Measurements from ENCODE around the gene IRGQ.
"Not testable (repeated sequence)": the region's sequence is repeated elsewhere in the genome, so short reads cannot be mapped to it uniquely, and the experiment has no call there.

Gene IRGQ

DNA sequence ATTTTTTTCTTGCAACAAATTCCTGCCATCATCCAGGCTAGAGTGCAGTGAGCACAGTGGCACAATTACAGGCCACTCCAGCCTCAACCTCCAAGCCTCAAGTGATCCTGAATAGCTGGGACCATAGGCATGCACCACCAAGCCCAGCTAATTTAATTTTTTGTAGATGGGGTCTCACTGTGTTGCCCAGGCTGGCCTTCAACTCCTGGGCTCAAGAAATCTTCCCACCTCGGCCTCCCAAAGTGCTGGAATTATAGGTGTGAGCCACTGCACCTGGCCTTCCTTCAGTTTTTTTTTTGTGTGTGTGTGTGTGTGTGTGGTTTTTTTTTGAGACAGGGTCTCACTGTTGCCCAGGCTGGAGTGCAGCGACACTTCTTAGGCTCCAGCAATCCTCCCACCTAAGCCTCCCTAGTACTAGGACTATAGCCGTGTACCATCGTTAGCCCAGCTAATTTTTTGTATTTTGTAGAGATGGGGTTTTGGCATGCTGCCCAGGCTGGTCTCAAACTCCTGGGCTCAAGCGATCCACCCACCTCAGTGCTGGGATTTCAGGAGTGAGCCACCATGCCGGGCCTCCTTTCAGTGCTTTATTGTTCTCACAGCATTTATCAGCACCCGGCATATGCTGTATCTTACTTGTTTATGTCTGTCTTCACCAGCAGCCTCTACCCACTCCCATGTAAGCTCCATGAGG is 10.1 kb upstream of the IRGQ start (continued):
- TF ChIP-seq, protein P1, sequence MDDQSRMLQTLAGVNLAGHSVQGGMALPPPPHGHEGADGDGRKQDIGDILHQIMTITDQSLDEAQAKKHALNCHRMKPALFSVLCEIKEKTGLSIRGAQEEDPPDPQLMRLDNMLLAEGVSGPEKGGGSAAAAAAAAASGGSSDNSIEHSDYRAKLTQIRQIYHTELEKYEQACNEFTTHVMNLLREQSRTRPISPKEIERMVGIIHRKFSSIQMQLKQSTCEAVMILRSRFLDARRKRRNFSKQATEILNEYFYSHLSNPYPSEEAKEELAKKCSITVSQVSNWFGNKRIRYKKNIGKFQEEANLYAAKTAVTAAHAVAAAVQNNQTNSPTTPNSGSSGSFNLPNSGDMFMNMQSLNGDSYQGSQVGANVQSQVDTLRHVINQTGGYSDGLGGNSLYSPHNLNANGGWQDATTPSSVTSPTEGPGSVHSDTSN (CRISPR knock-in tag; IDR thresholded peaks at IDR 0.05): no peak
- 0 out of 2 replicates have a peak, but pooled peaks have one; percentile 21 for TF ChIP-seq ZNF335 (tag by site-specific recombination; conservative IDR thresholded peaks at IDR 0.05)
- peak; percentile 84 for TF ChIP-seq ZFHX2 (tag by site-specific recombination; conservative IDR thresholded peaks at IDR 0.05)
- TF ChIP-seq, protein P2, sequence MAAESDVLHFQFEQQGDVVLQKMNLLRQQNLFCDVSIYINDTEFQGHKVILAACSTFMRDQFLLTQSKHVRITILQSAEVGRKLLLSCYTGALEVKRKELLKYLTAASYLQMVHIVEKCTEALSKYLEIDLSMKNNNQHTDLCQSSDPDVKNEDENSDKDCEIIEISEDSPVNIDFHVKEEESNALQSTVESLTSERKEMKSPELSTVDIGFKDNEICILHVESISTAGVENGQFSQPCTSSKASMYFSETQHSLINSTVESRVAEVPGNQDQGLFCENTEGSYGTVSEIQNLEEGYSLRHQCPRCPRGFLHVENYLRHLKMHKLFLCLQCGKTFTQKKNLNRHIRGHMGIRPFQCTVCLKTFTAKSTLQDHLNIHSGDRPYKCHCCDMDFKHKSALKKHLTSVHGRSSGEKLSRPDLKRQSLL (tag by site-specific recombination; IDR thresholded peaks at IDR 0.05): peak; percentile 58
- TF ChIP-seq, protein P3, sequence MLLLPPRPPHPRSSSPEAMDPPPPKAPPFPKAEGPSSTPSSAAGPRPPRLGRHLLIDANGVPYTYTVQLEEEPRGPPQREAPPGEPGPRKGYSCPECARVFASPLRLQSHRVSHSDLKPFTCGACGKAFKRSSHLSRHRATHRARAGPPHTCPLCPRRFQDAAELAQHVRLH (tag by site-specific recombination; IDR thresholded peaks at IDR 0.05): 0 out of 2 replicates have a peak, but pooled peaks have one; percentile 36
- no peak for TF ChIP-seq ZNF248 (tag by site-specific recombination; IDR thresholded peaks at IDR 0.05)
- peak; percentile 12; the same call in 1 of the 2 replicates for TF ChIP-seq SP7 (tag by site-specific recombination; IDR thresholded peaks at IDR 0.05)
- TF ChIP-seq, protein P4, sequence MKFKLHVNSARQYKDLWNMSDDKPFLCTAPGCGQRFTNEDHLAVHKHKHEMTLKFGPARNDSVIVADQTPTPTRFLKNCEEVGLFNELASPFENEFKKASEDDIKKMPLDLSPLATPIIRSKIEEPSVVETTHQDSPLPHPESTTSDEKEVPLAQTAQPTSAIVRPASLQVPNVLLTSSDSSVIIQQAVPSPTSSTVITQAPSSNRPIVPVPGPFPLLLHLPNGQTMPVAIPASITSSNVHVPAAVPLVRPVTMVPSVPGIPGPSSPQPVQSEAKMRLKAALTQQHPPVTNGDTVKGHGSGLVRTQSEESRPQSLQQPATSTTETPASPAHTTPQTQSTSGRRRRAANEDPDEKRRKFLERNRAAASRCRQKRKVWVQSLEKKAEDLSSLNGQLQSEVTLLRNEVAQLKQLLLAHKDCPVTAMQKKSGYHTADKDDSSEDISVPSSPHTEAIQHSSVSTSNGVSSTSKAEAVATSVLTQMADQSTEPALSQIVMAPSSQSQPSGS (tag by site-specific recombination; IDR thresholded peaks at IDR 0.05; ENCODE audit: low read depth): no peak
- peak; percentile 65 for TF ChIP-seq ZIC2 (tag by site-specific recombination; IDR thresholded peaks at IDR 0.05)
- TF ChIP-seq ZNF510 (tag by site-specific recombination; IDR thresholded peaks at IDR 0.05; ENCODE audit: insufficient replicate concordance): no peak

DNA sequence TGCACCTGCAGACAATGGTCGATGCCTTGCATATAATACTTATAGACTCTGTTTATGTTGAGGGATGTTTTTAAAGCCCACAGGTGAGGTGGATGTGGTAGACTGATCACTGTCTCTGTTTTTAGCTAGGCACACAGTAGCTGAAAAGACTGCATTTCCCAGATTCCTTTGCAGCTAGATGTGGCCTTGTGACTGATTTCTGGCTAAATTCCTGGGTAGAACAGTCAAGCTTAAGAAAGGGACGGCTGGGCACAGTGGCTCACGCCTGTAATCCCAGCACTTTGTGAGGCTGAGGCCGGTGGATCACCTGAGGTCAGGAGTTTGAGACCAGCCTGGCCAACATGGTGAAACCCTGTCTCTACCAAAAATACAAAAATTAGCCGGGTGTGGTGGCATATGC is 4.4 kb upstream of the IRGQ start:
- POLR2A ChIA-PET: interaction anchor here (0.6 to 1.9 kb wide), 3 partner anchors 15 to 26 kb away, joined by 3 to 6 read pairs (median 4); no protein-coding TSS in a partner anchor
- CTCF ChIA-PET: interaction anchor here (0.7 to 1.4 kb wide), 5 partner anchors 45 to 166 kb away, joined by 3 to 9 read pairs (median 4); no protein-coding TSS in a partner anchor
- H3K4me1 ChIP-seq (ENCODE audit: control insufficient read depth, insufficient read depth, low read length): peaks cover 14% of the 10 kb centered on the region
- H3K9me3 ChIP-seq (ENCODE audit: control insufficient read depth, insufficient read depth, low read depth, low read length); H3K27ac ChIP-seq (ENCODE audit: extremely low read depth, low read depth, low read length); H3K4me3 ChIP-seq (ENCODE audit: low read depth, low read length): not testable (repeated sequence)
- peaks cover 49 to 57% of the 10 kb centered on the region in 2 experiments for H3K36me3 ChIP-seq (ENCODE audit: control insufficient read depth in 2 of 2, insufficient read depth in 1 of 2, low read length in 2 of 2)

DNA sequence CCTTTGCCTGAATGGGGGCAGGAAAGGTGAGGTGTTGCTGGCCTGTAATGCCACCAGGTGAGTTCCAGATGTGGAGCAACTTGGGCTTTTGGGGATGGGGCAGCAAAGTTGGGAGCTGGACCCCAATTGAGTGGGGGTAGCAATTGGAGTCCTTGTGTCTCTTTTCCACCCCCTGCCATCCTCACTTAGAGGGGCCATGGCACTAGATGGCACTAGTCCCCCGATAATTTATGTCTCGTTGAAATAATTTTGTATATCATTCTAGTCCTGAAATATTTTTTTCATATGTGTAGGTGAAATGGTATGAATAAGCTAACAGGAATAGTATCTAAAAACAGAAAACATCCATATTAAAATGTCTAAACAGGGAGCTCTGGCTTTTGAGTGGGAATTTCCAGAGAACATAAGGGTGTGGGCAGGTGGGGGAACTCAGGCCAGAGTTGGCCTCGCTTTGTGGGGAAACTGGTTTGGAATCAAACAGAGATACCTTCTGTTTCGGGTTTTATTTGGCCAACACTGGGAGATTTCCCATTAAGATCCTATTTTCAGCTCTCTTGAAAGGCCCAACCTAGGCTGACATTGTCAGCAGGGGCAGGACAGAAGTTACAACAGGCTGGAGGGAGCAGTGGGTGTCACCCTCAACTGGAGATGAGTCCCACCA is 3.8 kb upstream of the IRGQ start:
- Histone ChIP-seq H3K4me3 (ENCODE audit: low read depth, low read length) (no peak overlapping the region), H3K27ac (ENCODE audit: extremely low read depth, low read depth, low read length) (no peak overlapping the region), H3K4me1 (ENCODE audit: control insufficient read depth, insufficient read depth, low read length) (peaks cover 19% of the 10 kb centered on the region), H3K9me3 (ENCODE audit: control insufficient read depth, insufficient read depth, low read depth, low read length) (no peaks in the 10 kb centered on the region), H3K36me3 (ENCODE audit: control insufficient read depth in 2 of 2, insufficient read depth in 1 of 2, low read length in 2 of 2) (peaks cover 49 to 57% of the 10 kb centered on the region in 2 experiments)
- TF ChIP-seq ZNF341 (tag by site-specific recombination; IDR thresholded peaks at IDR 0.05; ENCODE audit: low read depth): no peak
- TF ChIP-seq ZNF211 (tag by site-specific recombination; IDR thresholded peaks at IDR 0.05; ENCODE audit: low read depth): no peak
- TF ChIP-seq, protein P5, sequence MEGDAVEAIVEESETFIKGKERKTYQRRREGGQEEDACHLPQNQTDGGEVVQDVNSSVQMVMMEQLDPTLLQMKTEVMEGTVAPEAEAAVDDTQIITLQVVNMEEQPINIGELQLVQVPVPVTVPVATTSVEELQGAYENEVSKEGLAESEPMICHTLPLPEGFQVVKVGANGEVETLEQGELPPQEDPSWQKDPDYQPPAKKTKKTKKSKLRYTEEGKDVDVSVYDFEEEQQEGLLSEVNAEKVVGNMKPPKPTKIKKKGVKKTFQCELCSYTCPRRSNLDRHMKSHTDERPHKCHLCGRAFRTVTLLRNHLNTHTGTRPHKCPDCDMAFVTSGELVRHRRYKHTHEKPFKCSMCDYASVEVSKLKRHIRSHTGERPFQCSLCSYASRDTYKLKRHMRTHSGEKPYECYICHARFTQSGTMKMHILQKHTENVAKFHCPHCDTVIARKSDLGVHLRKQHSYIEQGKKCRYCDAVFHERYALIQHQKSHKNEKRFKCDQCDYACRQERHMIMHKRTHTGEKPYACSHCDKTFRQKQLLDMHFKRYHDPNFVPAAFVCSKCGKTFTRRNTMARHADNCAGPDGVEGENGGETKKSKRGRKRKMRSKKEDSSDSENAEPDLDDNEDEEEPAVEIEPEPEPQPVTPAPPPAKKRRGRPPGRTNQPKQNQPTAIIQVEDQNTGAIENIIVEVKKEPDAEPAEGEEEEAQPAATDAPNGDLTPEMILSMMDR (tag by site-specific recombination; IDR thresholded peaks at IDR 0.05): peak; percentile 44
- ChIA-PET CTCF (interaction anchor here (0.7 to 1.4 kb wide), 5 partner anchors 45 to 167 kb away, joined by 3 to 9 read pairs (median 4); no protein-coding TSS in a partner anchor), POLR2A (interaction anchor here (1.1 to 1.9 kb wide), 2 partner anchors 16 to 27 kb away, joined by 3 to 6 read pairs; no protein-coding TSS in a partner anchor)
